Measurements from ENCODE around the gene COG8. TPM values are rescaled to one million over a fixed set of nuclear protein-coding genes. Genes with fewer than 3 reads are reported as not detected.

The COG8 gene
- total and polyA plus RNA-seq, 2 donors (not counting 3 experiments of a cell fraction or from before 2014, with no cell fraction given): 29.0 to 31.6 TPM

- H3K27ac ChIP-seq (ENCODE audit: insufficient read depth, low read depth, low read length): peak overlapping the region; percentile 12
- dilution Hi-C loops (cut with MboI; ENCODE audit: extremely low pct_ligation_motif_present, low sequenced_read_pairs): no loop called here
- no peaks in the 10 kb centered on the region for H4K20me1 ChIP-seq (replicated peaks; ENCODE audit: control insufficient read depth, extremely low read depth, insufficient read depth, low read length)
- POLR2A ChIA-PET: interaction anchor here (0.6 to 1.1 kb wide), 2 partner anchors 9 to 167 kb away, joined by 3 read pairs; partner anchors contain the start of genes COG8 and NIP7
- CTCF ChIA-PET: interaction anchor here (0.9 to 1.5 kb wide), 4 partner anchors 9 to 425 kb away, joined by 3 to 9 read pairs (median 6); partner anchors contain the start of genes COG8, NIP7 and NOB1
- H3K27me3 ChIP-seq (ENCODE audit: control insufficient read depth in 2 of 2, insufficient read depth in 2 of 2, low read length in 2 of 2): no peaks in the 10 kb centered on the region
- no TSS peak for BruUV-seq (replicated peaks)
- H3K4me2 ChIP-seq (ENCODE audit: insufficient read depth, low read length): peak overlapping the region; percentile 60
- peak overlapping the region; percentile 50 for H2AFZ ChIP-seq (ENCODE audit: low read depth, low read length)
- peak; percentile 20 for DNase-seq (ENCODE audit: low read depth, low spot score)
- H3K9ac ChIP-seq (replicated peaks; ENCODE audit: extremely low read depth, insufficient read depth, low read length): peak overlapping the region; percentile 53
- peaks cover 21% of the 10 kb centered on the region for H3K4me1 ChIP-seq (ENCODE audit: control insufficient read depth, extremely low read depth, insufficient read depth, low read length)
- H3K4me3 ChIP-seq (replicated peaks in 1 of 3; ENCODE audit: insufficient read depth in 1 of 3, low read depth in 1 of 3, low read length in 3 of 3): peak overlapping the region; percentile 26 to 67 (median 47)
- H3K9me1 ChIP-seq (replicated peaks; ENCODE audit: control insufficient read depth, extremely low read depth, insufficient read depth, low read length): no peaks in the 10 kb centered on the region
- H3K36me3 ChIP-seq (ENCODE audit: control insufficient read depth in 2 of 2, extremely low read depth in 1 of 2, insufficient read depth in 2 of 2, low read length in 2 of 2): peaks cover 4 to 12% of the 10 kb centered on the region in 2 experiments
- intact Hi-C loops (cut with micrococcal nuclease): loop anchor here (1.0 kb wide), 2 partner anchors 10 to 18 kb away; partner anchors contain the start of genes COG8, NIP7 and VPS4A
- H3K9me3 ChIP-seq (replicated peaks; ENCODE audit: control insufficient read depth, insufficient read depth, low read length): no peaks in the 10 kb centered on the region
- TF ChIP-seq POLR2AphosphoS5 (IDR thresholded peaks at IDR 0.05; ENCODE audit: insufficient read depth, low read depth, low read length) (no peak), GATA2 (IDR thresholded peaks at IDR 0.05; ENCODE audit: insufficient read depth, insufficient read length, low read depth, low read length) (no peak), EZH2 (IDR thresholded peaks at IDR 0.05; ENCODE audit: borderline replicate concordance, low read depth, low read length, severe bottlenecking) (no peak), MAX (IDR thresholded peaks at IDR 0.05; ENCODE audit: insufficient read depth, insufficient read length) (no peak), JUN (IDR thresholded peaks at IDR 0.05; ENCODE audit: borderline replicate concordance, insufficient read depth, insufficient read length, low read depth) (no peak), FOS (IDR thresholded peaks at IDR 0.05; ENCODE audit: borderline replicate concordance, insufficient read depth, low read length) (no peak), MYC (IDR thresholded peaks at IDR 0.05; ENCODE audit: low read depth, low read length) (no peak)
- peak; percentile 49 for FAIRE-seq
- H3K79me2 ChIP-seq (ENCODE audit: control insufficient read depth, insufficient read depth, low read length): peaks cover 39% of the 10 kb centered on the region
These were observed 9.7 kb downstream of the COG8 start for GRCh38 chr16:69329369-69330285.

Data from endothelial cell of umbilical vein (primary cell).